Right lobe of liver (tissue), 4 donors: ENCODE data around the gene NKX6-1.

Experiments
- POLR2A ChIP-seq: fragments of 450-650 bp; IDR thresholded peaks from one replicate; pipeline ENCODE4 v1.6.1; 2017; ENCODE audit warnings: antibody characterized with exemption, mild to moderate bottlenecking
- TF ChIP-seq, protein P1 (sequence below), 4 donors: fragments of 200-600 bp in 3 of 4; fragments of 450-650 bp in 1 of 4; IDR thresholded peaks; one replicate each; pipeline versions ENCODE4 v1.5.1 to v1.8.0; 2016 to 2022; ENCODE audit warnings: antibody characterized with exemption in 4 of 4, mild to moderate bottlenecking in 2 of 4
- donor health status: DM: no; HTN: no; CAD: no.
- donor health status: DM: no; HTN: no; CAD: no.
- donor health status: DM: no; HTN: yes; CAD: no.

DNA sequence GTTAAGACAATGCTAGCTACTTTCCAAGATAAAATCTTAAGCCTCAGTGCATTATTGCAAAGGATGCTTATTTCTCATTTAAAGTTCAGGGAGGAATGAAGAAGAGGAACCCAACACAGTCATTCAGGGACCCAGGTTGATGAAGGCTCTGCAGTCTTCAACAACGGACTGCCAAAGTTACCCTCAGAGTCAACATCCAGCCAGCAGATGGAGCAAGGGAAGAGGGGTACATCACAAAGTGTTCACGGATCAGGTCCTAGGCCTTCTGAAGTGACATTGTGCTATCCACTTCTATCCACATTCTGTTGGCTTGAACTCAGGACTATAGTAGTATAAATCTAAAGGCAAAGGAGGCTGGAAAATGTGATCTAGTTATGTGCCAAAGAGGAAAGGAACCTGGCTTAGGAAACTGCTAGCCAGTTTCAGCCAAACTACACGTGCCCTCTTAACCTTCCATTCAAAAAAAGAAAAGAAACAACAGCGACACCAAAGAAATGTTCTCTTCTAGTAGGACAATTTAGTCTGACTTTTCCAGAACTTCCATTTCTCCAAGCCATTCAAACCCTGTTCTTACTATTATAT, 28.8 kb downstream of the NKX6-1 start:
- TF ChIP-seq, protein P1, sequence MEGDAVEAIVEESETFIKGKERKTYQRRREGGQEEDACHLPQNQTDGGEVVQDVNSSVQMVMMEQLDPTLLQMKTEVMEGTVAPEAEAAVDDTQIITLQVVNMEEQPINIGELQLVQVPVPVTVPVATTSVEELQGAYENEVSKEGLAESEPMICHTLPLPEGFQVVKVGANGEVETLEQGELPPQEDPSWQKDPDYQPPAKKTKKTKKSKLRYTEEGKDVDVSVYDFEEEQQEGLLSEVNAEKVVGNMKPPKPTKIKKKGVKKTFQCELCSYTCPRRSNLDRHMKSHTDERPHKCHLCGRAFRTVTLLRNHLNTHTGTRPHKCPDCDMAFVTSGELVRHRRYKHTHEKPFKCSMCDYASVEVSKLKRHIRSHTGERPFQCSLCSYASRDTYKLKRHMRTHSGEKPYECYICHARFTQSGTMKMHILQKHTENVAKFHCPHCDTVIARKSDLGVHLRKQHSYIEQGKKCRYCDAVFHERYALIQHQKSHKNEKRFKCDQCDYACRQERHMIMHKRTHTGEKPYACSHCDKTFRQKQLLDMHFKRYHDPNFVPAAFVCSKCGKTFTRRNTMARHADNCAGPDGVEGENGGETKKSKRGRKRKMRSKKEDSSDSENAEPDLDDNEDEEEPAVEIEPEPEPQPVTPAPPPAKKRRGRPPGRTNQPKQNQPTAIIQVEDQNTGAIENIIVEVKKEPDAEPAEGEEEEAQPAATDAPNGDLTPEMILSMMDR (IDR thresholded peaks at IDR 0.05) = no peak
- no peak for TF ChIP-seq POLR2A
